ENCODE measurements around the gene ATF2.

ATF2 gene

GRCh38 chr2:175027755-175028154 lies 140.2 kb downstream of the ATF2 start:
- no peak for DNase-seq (ENCODE audit: low read depth in 2 of 3, low spot score in 2 of 3)

GRCh38 chr2:175026385-175026784 lies 141.6 kb downstream of the ATF2 start:
- DNase-seq (ENCODE audit: low read depth in 2 of 3, low spot score in 2 of 3): no peak

GRCh38 chr2:175025946-175026345 lies 142.1 kb downstream of the ATF2 start:
- no peak for DNase-seq (ENCODE audit: low read depth in 2 of 3, low spot score in 2 of 3)

GRCh38 chr2:175025233-175025632 lies 142.8 kb downstream of the ATF2 start:
- DNase-seq (ENCODE audit: low read depth in 2 of 3, low spot score in 2 of 3): no peak

GRCh38 chr2:175022923-175023322 lies 145.1 kb downstream of the ATF2 start:
- no peak for DNase-seq (ENCODE audit: low read depth in 2 of 3, low spot score in 2 of 3)

Data from activated CD8-positive, alpha-beta memory T cell treated with anti-CD3 and anti-CD28 coated beads for 48 hours (primary cell).